Astrocyte (in vitro differentiated cells and primary cell): ENCODE results near the gene ARFIP1. TPM values are rescaled to one million over a fixed set of nuclear protein-coding genes. Genes with fewer than 3 reads are reported as not detected.
A peak's percentile ranks its signal among the peaks of the same experiment; 100 is the strongest.

Source experiments
- DNase-seq: peaks from one replicate; pipeline ENCODE4 v3.0.0-alpha.2; 2010; ENCODE audit warnings: low read depth
- FAIRE-seq: peaks from 2 replicates; lab custom pipeline; 2011; peaks lifted over from hg19 to GRCh38; lab: Jason Lieb, UNC
- H2AFZ ChIP-seq: 2 replicates; pipeline ENCODE4 v1.6.0; 2012; ENCODE audit warnings: low read depth, low read length, inconsistent platforms
- H3K27ac ChIP-seq: 2 replicates; pipeline ENCODE4 v1.5.1; 2011; ENCODE audit warnings: low read depth, low read length, inconsistent platforms
- H3K27me3 ChIP-seq: 2 replicates; pipeline ENCODE4 v1.6.0; 2011; ENCODE audit warnings: low read length, inconsistent platforms; ENCODE audit not compliant: insufficient read depth
- H3K36me3 ChIP-seq: 2 replicates; pipeline ENCODE4 v1.5.1; 2011; ENCODE audit warnings: low read length, inconsistent platforms; ENCODE audit not compliant: insufficient read depth
- H3K4me1 ChIP-seq: 2 replicates; pipeline ENCODE4 v1.5.1; 2011; ENCODE audit warnings: low read length, inconsistent platforms; ENCODE audit not compliant: insufficient read depth
- H3K4me2 ChIP-seq: 2 replicates; pipeline ENCODE4 v1.6.0; 2012; ENCODE audit warnings: low read length, inconsistent platforms
- H3K4me3 ChIP-seq: 2 replicates; pipeline ENCODE4 v1.5.1; 2011; ENCODE audit warnings: low read depth, mild to moderate bottlenecking, low read length, inconsistent platforms; ENCODE audit not compliant: insufficient read depth
- H3K79me2 ChIP-seq: 2 replicates; pipeline ENCODE4 v1.6.0; 2012; ENCODE audit warnings: mild to moderate bottlenecking, low read length, inconsistent platforms; ENCODE audit not compliant: insufficient read depth
- H3K9ac ChIP-seq: 2 replicates; pipeline ENCODE4 v1.6.0; 2012; ENCODE audit warnings: mild to moderate bottlenecking, low read length, inconsistent platforms
- H3K9me3 ChIP-seq: 2 replicates; pipeline ENCODE4 v1.5.1; 2012; ENCODE audit warnings: low read depth, mild to moderate bottlenecking, low read length, inconsistent platforms; ENCODE audit not compliant: insufficient read depth
- H4K20me1 ChIP-seq: 2 replicates; pipeline ENCODE4 v1.6.0; 2012; ENCODE audit warnings: low read length, inconsistent platforms; ENCODE audit not compliant: insufficient read depth
- H3K27ac Mint-ChIP-seq: one replicate; pipeline ENCODE4 v1.8.0; 2021; ENCODE audit warnings: mild to moderate bottlenecking, mixed read lengths; ENCODE audit not compliant: unreplicated experiment
- H3K27me3 Mint-ChIP-seq: one replicate; pipeline ENCODE4 v1.8.0; 2021; ENCODE audit warnings: low read depth, mixed read lengths; ENCODE audit not compliant: unreplicated experiment
- H3K36me3 Mint-ChIP-seq: one replicate; pipeline ENCODE4 v1.8.0; 2021; ENCODE audit warnings: low read depth, mixed read lengths; ENCODE audit not compliant: unreplicated experiment
- H3K4me1 Mint-ChIP-seq: one replicate; pipeline ENCODE4 v1.8.0; 2021; ENCODE audit warnings: low read depth, mixed read lengths; ENCODE audit not compliant: unreplicated experiment
- H3K4me3 Mint-ChIP-seq: one replicate; pipeline ENCODE4 v1.8.0; 2021; ENCODE audit warnings: mild to moderate bottlenecking, moderate library complexity, mixed read lengths; ENCODE audit not compliant: unreplicated experiment
- H3K9me3 Mint-ChIP-seq: one replicate; pipeline ENCODE4 v1.8.0; 2021; ENCODE audit warnings: mild to moderate bottlenecking, mixed read lengths; ENCODE audit not compliant: unreplicated experiment
- EZH2 ChIP-seq: IDR thresholded peaks from 2 replicates; pipeline ENCODE4 v1.6.1; 2012; ENCODE audit warnings: mild to moderate bottlenecking, low read length, inconsistent platforms; ENCODE audit not compliant: insufficient read depth
- total RNA-seq: library from RNA; stranded (reverse); gene quantifications from 2 replicates; pipeline ENCODE4 v1.2.1, GENCODE V29; 2021
- TF ChIP-seq, protein P1 (sequence below): IDR thresholded peaks from 2 replicates; pipeline ENCODE4 v1.5.1; 2011; ENCODE audit warnings: low read depth, mild to moderate bottlenecking, inconsistent platforms, low read length, moderate library complexity; ENCODE audit not compliant: insufficient read depth

Gene ARFIP1
- total RNA-seq, 1 donor from 2014 or later, result 30.7 TPM

DNA sequence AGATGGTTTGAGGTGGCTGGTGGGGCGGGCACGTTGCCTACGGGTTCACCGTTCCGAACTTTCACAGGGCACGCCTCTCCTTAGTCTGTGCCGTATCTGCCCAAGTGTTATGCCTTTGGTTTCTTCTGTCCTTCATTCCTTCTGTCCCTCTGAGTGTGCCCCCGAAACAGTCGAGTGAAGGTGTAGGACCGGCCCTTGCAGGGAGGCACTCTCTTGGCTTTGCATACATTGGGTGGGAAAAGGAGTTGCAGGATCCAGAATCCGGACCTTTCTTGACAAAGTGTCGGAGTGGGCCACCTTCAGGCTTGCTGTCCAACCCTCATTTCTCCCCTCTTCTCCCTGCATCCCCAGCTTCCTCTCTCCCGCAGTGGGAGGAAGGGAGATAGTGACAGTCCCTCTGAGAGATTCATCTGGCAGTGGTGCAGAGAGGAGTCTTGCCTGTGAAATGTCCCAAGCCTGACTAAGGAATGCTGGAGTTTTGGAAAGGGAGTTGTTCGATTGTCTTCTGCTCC lies 569 bp downstream of the ARFIP1 start:
- FAIRE-seq, result no peak

DNA sequence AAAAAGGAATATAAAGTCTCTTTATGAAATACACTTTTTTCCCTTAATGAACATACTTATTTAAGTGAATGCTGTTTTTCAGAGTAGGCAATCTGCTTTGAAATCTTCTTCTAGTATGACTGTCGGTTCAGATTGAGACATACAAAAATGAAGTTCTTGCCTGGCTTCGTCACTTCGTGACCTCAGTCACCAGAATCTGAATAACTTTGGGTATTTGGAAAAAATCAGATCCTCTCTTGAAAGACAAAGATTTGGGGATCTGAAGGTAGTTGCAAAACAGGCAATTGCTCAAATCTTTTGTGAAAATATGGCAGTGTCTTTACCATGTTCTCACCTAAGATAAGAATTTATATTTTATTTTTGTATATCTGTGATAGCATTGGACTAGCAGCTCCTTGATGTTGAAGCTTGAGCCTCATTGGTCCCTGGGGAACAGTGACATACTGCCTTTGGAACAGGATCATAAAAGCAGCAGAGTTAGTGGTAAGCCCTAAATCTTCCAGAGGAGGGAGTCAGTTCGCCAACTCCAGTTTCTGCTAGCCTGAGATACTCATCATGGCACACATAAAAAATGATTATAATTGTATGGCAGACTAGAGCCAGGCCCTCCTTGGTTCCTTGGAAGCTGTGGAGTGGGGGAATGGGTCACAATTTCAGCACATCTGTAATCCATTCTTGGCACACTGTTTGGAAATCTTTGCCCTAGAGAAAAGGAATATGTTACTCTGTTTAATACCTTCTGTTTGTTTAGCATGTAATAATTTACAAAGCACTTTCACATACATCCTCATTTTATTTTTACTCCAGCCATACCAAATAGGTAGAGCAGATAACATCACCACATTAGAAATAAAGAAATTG lies 5.0 kb downstream of the ARFIP1 start:
- no peak for TF ChIP-seq EZH2
- TF ChIP-seq, protein P1, sequence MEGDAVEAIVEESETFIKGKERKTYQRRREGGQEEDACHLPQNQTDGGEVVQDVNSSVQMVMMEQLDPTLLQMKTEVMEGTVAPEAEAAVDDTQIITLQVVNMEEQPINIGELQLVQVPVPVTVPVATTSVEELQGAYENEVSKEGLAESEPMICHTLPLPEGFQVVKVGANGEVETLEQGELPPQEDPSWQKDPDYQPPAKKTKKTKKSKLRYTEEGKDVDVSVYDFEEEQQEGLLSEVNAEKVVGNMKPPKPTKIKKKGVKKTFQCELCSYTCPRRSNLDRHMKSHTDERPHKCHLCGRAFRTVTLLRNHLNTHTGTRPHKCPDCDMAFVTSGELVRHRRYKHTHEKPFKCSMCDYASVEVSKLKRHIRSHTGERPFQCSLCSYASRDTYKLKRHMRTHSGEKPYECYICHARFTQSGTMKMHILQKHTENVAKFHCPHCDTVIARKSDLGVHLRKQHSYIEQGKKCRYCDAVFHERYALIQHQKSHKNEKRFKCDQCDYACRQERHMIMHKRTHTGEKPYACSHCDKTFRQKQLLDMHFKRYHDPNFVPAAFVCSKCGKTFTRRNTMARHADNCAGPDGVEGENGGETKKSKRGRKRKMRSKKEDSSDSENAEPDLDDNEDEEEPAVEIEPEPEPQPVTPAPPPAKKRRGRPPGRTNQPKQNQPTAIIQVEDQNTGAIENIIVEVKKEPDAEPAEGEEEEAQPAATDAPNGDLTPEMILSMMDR, result no peak
- peaks cover 4% of the 10 kb centered on the region for H3K36me3 ChIP-seq
- no peak overlapping the region for H3K4me2 ChIP-seq
- peaks cover 92% of the 10 kb centered on the region for H3K79me2 ChIP-seq
- H3K4me1 ChIP-seq, result peaks cover 6% of the 10 kb centered on the region
- no peak overlapping the region for H3K4me3 ChIP-seq
- H3K27ac ChIP-seq, result no peak overlapping the region
- no peak overlapping the region for H3K9ac ChIP-seq
- H3K9me3 ChIP-seq, result no peaks in the 10 kb centered on the region
- Mint-ChIP-seq H3K9me3 (no peaks in the 10 kb centered on the region), H3K4me1 (peaks cover 16% of the 10 kb centered on the region), H3K27ac (no peak overlapping the region), H3K27me3 (no peaks in the 10 kb centered on the region), H3K36me3 (no peaks in the 10 kb centered on the region), H3K4me3 (no peak overlapping the region)
- FAIRE-seq, result no peak
- DNase-seq, result no peak
- H3K27me3 ChIP-seq, result no peaks in the 10 kb centered on the region
- H2AFZ ChIP-seq, result no peak overlapping the region
- H4K20me1 ChIP-seq, result peaks cover 90% of the 10 kb centered on the region

More for the DNA sequence above, 569 bp downstream of the ARFIP1 start:
- Mint-ChIP-seq H3K27me3 (no peaks in the 10 kb centered on the region), H3K9me3 (no peaks in the 10 kb centered on the region), H3K4me1 (peaks cover 20% of the 10 kb centered on the region), H3K27ac (peak overlapping the region; percentile 99), H3K36me3 (no peaks in the 10 kb centered on the region), H3K4me3 (peak overlapping the region; percentile 100)
- peaks cover 4% of the 10 kb centered on the region for H3K36me3 ChIP-seq
- H3K27me3 ChIP-seq, result peaks cover 5% of the 10 kb centered on the region
- TF ChIP-seq EZH2, result no peak
- TF ChIP-seq, protein P1, result no peak
- H3K9ac ChIP-seq, result peak overlapping the region; percentile 91
- H3K4me2 ChIP-seq, result peak overlapping the region; percentile 91
- peak; percentile 13 for DNase-seq
- H4K20me1 ChIP-seq, result peaks cover 47% of the 10 kb centered on the region
- H3K9me3 ChIP-seq, result no peaks in the 10 kb centered on the region
- peak overlapping the region; percentile 97 for H2AFZ ChIP-seq
- peaks cover 56% of the 10 kb centered on the region for H3K79me2 ChIP-seq
- peak overlapping the region; percentile 87 for H3K27ac ChIP-seq
- peaks cover 10% of the 10 kb centered on the region for H3K4me1 ChIP-seq
- peak overlapping the region; percentile 85 for H3K4me3 ChIP-seq
